HFF-Myc (cell line): ENCODE results near the gene FAM53B.

Experiments used
- DNase-seq: peaks from one replicate; pipeline ENCODE4 v3.0.0-alpha.2; 2011; ENCODE audit warnings: low read depth; ENCODE audit errors: extremely low read depth
- H3K4me3 ChIP-seq: replicated peaks from 2 replicates; pipeline ENCODE4 v1.5.1; 2011; ENCODE audit warnings: low read depth, mild to moderate bottlenecking, control low read depth, low read length
- CTCF ChIP-seq: IDR thresholded peaks from 2 replicates; pipeline ENCODE4 v1.5.1; 2012; ENCODE audit warnings: mild to moderate bottlenecking, low read depth, low read length, control low read depth; ENCODE audit errors: missing control alignments

FAM53B gene

DNA sequence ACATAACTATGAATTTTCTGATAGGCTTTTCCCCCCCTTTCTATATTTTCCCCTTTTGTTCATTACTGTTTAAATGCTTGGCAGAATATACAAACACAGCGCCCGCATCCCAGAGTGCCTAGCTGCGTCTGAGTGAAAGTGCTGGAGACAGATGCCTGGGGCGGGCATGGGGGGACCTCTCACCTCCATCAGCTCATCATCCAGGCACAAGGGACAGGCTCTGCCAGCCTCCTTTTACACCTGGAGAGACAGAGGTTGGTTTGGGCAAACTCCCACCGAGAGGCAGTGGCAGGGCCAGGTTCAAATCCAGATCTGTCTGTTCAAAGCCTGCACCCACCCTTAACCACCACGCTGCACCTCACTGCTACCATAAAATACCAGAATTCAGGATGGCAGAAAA is 104.5 kb downstream of the FAM53B start:
- no peak overlapping the region for H3K4me3 ChIP-seq
- no peak for DNase-seq
- TF ChIP-seq CTCF: no peak

GRCh38 chr10:124639206-124639605 is 105.0 kb downstream of the FAM53B start:
- DNase-seq: no peak
- H3K4me3 ChIP-seq: no peak overlapping the region
- no peak for TF ChIP-seq CTCF

- no peak for TF ChIP-seq CTCF
- no peak overlapping the region for H3K4me3 ChIP-seq
- DNase-seq: no peak
Measured at GRCh38 chr10:124637746-124638145, 106.4 kb downstream of the FAM53B start.

DNA sequence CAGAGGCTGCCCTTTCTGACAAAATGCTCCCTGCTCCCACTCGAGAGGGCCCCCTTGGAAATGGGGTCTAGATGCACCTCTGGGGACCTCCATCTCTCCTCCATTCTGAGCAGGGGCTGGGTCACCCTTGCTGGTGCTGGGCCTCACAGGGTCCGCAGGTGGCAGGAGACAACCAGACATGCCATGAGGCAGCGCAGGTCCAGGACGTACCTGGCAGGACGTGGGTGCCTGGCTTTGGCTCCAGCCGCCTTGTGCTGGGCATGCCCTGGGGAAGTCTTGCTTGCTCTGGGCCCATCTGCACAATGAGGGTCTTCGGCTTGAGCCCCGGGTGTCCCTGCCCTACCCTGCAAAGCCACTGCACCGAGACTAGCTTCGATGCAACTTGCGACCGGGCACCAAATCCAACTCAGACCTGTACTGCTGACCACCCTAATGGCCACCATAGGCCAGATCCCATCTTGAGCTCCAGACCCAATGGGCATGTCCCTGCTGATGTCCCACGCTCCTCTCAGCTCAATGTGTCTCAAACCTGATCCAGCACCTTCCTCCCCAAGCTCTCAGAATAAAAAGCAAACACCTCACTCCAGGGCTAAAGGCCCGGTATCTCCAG is 107.0 kb downstream of the FAM53B start:
- H3K4me3 ChIP-seq: no peak overlapping the region
- TF ChIP-seq CTCF: no peak
- no peak for DNase-seq

DNA sequence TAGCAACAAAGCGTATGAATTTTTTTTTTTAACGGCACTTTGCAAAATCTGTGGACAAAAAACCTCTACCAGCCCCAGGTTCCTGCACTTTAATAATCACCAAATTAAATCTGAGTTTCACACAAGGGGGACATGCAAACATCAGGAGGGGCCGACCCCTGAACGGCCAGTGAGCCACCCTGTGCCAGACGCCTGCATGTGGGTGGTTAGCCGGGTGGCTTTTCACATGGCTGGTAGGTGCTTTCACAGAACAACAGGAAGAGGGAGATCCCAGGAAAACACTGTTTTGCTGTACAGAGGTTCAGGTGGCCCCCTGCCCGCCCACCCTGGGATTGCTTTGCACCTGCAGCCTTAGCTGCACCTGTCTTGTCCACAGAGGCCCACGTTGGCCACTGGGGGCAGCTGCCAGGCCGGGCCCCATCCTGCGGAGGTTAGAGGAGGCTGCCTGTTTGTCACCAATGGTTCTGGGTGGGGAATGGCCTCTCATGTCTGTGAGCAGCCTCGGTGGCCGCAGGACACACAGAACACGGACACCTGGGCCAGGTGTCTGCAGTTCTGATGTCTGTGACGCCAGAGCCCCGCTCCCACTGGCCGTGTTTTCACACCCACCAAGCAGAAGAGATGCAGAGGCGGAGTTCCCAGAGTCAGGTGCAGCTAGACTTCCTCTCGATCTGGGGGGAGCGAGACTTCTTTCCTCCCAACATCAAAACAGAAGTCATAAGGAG is 107.7 kb downstream of the FAM53B start:
- no peak for TF ChIP-seq CTCF
- no peak for DNase-seq
- no peak overlapping the region for H3K4me3 ChIP-seq

DNA sequence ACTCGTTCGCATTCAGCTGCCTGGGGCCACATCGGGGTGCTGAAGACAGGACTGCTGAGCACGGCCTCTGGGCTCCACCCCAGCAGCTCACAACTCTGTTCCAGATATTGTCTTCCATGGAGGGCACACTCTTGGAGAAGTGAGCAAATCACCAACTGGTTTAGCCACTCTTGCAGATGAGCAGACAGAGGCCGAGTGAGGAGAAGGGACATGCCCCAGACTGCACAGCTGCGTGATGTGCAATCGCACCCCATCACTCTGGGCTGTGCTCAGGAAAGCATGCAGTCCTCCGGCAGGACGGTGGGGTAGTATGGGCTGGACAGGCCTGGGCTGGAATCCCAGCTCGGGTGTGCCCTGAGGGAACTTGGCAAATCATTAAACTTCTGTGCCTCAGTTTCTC is 111.6 kb downstream of the FAM53B start:
- TF ChIP-seq CTCF: no peak
- DNase-seq: no peak
- no peak overlapping the region for H3K4me3 ChIP-seq
